Spleen (tissue), 7 donors: ENCODE data around the gene CNNM2.

Experiments used
- POLR2A ChIP-seq, 3 donors: fragments of 450-650 bp; IDR thresholded peaks; one replicate each; pipeline ENCODE4 v1.5.1; 2017; ENCODE audit warnings: antibody characterized with exemption in 3 of 3, mild to moderate bottlenecking in 1 of 3
- POLR2AphosphoS5 ChIP-seq, 3 donors: sonication (generic); formaldehyde crosslinking; IDR thresholded peaks; one replicate each; pipeline ENCODE4 v1.5.1; 2017; ENCODE audit warnings: antibody characterized with exemption in 3 of 3
- TF ChIP-seq, protein P1 (sequence below), 11 experiments: fragments of 200-600 bp in 7 of 11; fragments of 450-650 bp in 4 of 11; sonication (generic) in 4 of 11; IDR thresholded peaks in 8 of 11; conservative IDR thresholded peaks in 3 of 11; 1 replicate in 7 of 11; 2 replicates in 4 of 11; pipeline versions ENCODE4 v1.4.0 to v1.8.0; 2016 to 2021; ENCODE audit warnings: antibody characterized with exemption in 11 of 11, inconsistent platforms in 4 of 11, mild to moderate bottlenecking in 1 of 11
- donor health status: DM: no; HTN: no; CAD: no; lungs with moderate emphysema.
- donor health status: DM: no; HTN: no; CAD: no.
- donor health status: DM: no; HTN: no; CAD: no.

DNA sequence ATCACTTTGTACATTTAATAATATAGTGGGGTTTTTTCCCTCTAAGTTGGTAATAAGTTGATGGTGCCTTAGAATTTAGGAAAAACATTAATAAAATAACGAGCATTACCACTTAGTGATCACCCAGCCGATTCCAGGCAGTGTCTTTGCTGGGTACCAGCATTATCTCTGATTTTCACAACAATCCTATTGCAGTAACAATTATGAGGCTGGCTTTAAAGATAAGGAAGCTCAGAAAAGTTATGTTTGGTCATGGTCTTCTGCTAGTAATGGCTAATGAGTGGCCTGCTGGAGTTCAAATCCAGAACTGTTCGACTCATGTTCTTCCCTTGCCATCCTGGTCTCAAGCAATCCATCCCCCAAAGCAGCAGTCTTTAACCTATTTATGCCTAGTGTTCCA lies 127.9 kb downstream of the CNNM2 start:
- TF ChIP-seq, protein P1, sequence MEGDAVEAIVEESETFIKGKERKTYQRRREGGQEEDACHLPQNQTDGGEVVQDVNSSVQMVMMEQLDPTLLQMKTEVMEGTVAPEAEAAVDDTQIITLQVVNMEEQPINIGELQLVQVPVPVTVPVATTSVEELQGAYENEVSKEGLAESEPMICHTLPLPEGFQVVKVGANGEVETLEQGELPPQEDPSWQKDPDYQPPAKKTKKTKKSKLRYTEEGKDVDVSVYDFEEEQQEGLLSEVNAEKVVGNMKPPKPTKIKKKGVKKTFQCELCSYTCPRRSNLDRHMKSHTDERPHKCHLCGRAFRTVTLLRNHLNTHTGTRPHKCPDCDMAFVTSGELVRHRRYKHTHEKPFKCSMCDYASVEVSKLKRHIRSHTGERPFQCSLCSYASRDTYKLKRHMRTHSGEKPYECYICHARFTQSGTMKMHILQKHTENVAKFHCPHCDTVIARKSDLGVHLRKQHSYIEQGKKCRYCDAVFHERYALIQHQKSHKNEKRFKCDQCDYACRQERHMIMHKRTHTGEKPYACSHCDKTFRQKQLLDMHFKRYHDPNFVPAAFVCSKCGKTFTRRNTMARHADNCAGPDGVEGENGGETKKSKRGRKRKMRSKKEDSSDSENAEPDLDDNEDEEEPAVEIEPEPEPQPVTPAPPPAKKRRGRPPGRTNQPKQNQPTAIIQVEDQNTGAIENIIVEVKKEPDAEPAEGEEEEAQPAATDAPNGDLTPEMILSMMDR (IDR thresholded peaks at IDR 0.05 in 8 of 11, conservative IDR thresholded peaks at IDR 0.05 in 3 of 11): no peak
- no peak for TF ChIP-seq POLR2A (IDR thresholded peaks at IDR 0.05)
- no peak for TF ChIP-seq POLR2AphosphoS5 (IDR thresholded peaks at IDR 0.05)
